SK-N-SH (cell line): Measurements from ENCODE around the gene DOK3.

ENCODE experiments used
- MEF2A ChIP-seq: IDR thresholded peaks from 2 replicates; pipeline ENCODE4 v1.4.0; 2012; ENCODE audit warnings: low read depth, borderline replicate concordance
- POLR2AphosphoS5 ChIP-seq: IDR thresholded peaks from 2 replicates; pipeline ENCODE4 v1.6.1; 2012; ENCODE audit warnings: low read depth, low read length
- TF ChIP-seq, protein P1 (sequence below): fragments of 200-600 bp; sonication (generic); IDR thresholded peaks from 2 replicates; pipeline ENCODE4 v1.6.1; 2017; ENCODE audit warnings: antibody characterized with exemption, mild to moderate bottlenecking, moderate library complexity

DNA sequence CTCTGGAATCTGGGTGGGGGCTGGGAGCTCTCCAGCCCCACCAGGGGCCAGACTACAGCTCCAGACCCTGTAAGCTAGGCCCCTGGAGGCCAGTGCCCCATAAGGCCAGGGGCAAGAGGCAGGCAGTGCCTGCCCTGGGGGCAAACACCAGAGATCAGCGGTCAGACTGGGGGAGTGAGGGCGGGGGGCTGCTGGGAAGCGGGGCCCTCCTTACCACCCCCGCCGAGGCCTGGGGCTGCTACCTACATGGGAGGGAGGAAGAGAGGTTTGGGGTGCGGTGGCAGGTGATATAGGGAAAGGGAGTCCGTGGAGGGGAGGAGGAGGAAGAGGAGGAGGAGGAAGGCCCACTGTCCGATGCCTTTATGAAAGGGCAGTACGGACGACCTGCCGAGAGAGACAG, 50.3 kb downstream of the DOK3 start:
- TF ChIP-seq, protein P1, sequence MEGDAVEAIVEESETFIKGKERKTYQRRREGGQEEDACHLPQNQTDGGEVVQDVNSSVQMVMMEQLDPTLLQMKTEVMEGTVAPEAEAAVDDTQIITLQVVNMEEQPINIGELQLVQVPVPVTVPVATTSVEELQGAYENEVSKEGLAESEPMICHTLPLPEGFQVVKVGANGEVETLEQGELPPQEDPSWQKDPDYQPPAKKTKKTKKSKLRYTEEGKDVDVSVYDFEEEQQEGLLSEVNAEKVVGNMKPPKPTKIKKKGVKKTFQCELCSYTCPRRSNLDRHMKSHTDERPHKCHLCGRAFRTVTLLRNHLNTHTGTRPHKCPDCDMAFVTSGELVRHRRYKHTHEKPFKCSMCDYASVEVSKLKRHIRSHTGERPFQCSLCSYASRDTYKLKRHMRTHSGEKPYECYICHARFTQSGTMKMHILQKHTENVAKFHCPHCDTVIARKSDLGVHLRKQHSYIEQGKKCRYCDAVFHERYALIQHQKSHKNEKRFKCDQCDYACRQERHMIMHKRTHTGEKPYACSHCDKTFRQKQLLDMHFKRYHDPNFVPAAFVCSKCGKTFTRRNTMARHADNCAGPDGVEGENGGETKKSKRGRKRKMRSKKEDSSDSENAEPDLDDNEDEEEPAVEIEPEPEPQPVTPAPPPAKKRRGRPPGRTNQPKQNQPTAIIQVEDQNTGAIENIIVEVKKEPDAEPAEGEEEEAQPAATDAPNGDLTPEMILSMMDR = no peak
- TF ChIP-seq MEF2A (no peak), POLR2AphosphoS5 (0 out of 2 replicates have a peak, but pooled peaks have one; percentile 2)
